NCI-H1092 (cell line): Measurements from ENCODE around the gene BSDC1.
"Not testable (repeated sequence)": the region's sequence is repeated elsewhere in the genome, so short reads cannot be mapped to it uniquely, and the experiment has no call there.

Experiments
- DNase-seq: peaks from one replicate; lab custom pipeline; 2025; lab: John Stamatoyannopoulos, UW

The BSDC1 gene

GRCh38 chr1:32358435-32358834 is 35.8 kb downstream of the BSDC1 start:
- no peak for DNase-seq

- DNase-seq: no peak
These were observed 36.6 kb downstream of the BSDC1 start for GRCh38 chr1:32357614-32358013.

GRCh38 chr1:32356478-32356877 is 37.8 kb downstream of the BSDC1 start:
- no peak for DNase-seq

- not testable (repeated sequence) for DNase-seq
These were observed 38.5 kb downstream of the BSDC1 start for GRCh38 chr1:32355778-32356177.

GRCh38 chr1:32353886-32354570 is 40.2 kb downstream of the BSDC1 start:
- DNase-seq: no peak

- no peak for DNase-seq
These were observed 40.8 kb downstream of the BSDC1 start for GRCh38 chr1:32353431-32353830.

GRCh38 chr1:32352831-32353383 is 41.3 kb downstream of the BSDC1 start:
- DNase-seq: no peak

- no peak for DNase-seq
These were observed 41.9 kb downstream of the BSDC1 start for GRCh38 chr1:32352239-32352745.

GRCh38 chr1:32351399-32352238 is 42.6 kb downstream of the BSDC1 start:
- DNase-seq: peak; percentile 98

- DNase-seq: peak; percentile 83
These were observed 43.3 kb downstream of the BSDC1 start for GRCh38 chr1:32350785-32351398.

- no peak for DNase-seq
These were observed 45.0 kb downstream of the BSDC1 start for GRCh38 chr1:32349211-32349708.

GRCh38 chr1:32346532-32347157 is 47.6 kb downstream of the BSDC1 start:
- DNase-seq: no peak

GRCh38 chr1:32345289-32345827 is 48.9 kb downstream of the BSDC1 start:
- DNase-seq: peak; percentile 55

GRCh38 chr1:32342704-32343103 is 51.5 kb downstream of the BSDC1 start:
- DNase-seq: no peak

- DNase-seq: no peak
These were observed 52.3 kb downstream of the BSDC1 start for GRCh38 chr1:32341971-32342370.

- no peak for DNase-seq
These were observed 53.0 kb downstream of the BSDC1 start for GRCh38 chr1:32341186-32341757.

GRCh38 chr1:32339363-32339978 is 54.8 kb downstream of the BSDC1 start:
- no peak for DNase-seq

- DNase-seq: no peak
These were observed 55.5 kb downstream of the BSDC1 start for GRCh38 chr1:32338637-32339145.

GRCh38 chr1:32337855-32338636 is 56.2 kb downstream of the BSDC1 start:
- DNase-seq: no peak
